HCT116 (cell line): ENCODE results near the gene NUB1. TPM values are rescaled to one million over a fixed set of nuclear protein-coding genes. Genes with fewer than 3 reads are reported as not detected.

Experiments used
- ATAC-seq: fragments of 200-7000 bp; cut with Tn5 transposase; 2 replicates; pipeline ENCODE4 v1.9.1; 2020; ENCODE audit warnings: mild to moderate bottlenecking, moderate library complexity
- BruUV-seq: library from RNA; stranded (reverse); fragments of 400-500 nt; replicated peaks from 2 replicates; lab custom pipeline; 2021; lab: Mats Ljungman, UMichigan
- CTCF ChIA-PET: fragments of 300-600 bp; sonication (Branson Sonifier 250); formaldehyde crosslinking; loops from one replicate; lab custom pipeline; 2021; ENCODE audit warnings: antibody characterized with exemption; lab: Charles Lee
- POLR2A ChIA-PET: fragments of 300-600, 350-600 bp; sonication (Branson Sonifier 250); formaldehyde crosslinking; loops from one replicate; lab custom pipeline; 2021; ENCODE audit warnings: antibody characterized with exemption; lab: Charles Lee
- RAD21 ChIA-PET, 2 experiments: fragments of 300-600 bp; sonication (Branson Sonifier 250); formaldehyde crosslinking; loops; one replicate each; lab custom pipeline; 2023; ENCODE audit warnings: low total read pairs in 2 of 2; ENCODE audit not compliant: uncharacterized antibody in 2 of 2, unreplicated experiment in 2 of 2, low non-redundant PET in 1 of 2; lab: Charles Lee
- DNase-seq: peaks from one replicate; pipeline ENCODE4 v3.0.0-alpha.2; 2010; ENCODE audit warnings: low read depth, low spot score
- H2AFZ ChIP-seq: fragments of 200-600 bp; shearing (Covaris generic), sonication (generic); 2 replicates; pipeline ENCODE4 v1.6.1; 2017; ENCODE audit warnings: low read depth, mixed run types, mixed read lengths, antibody characterized with exemption, low read length; ENCODE audit not compliant: poor library complexity, severe bottlenecking
- H3K27ac ChIP-seq: 2 replicates; pipeline ENCODE4 v1.5.1; 2012; ENCODE audit warnings: low read depth, low read length
- H3K27me3 ChIP-seq: fragments of 200-600 bp; sonication (generic); 2 replicates; pipeline ENCODE4 v1.6.1; 2016; ENCODE audit warnings: mixed run types, low read length, mixed read lengths; ENCODE audit not compliant: insufficient read depth
- H3K36me3 ChIP-seq, 2 experiments: fragments of 200-500 bp in 1 of 2; fragments of 200-600 bp in 1 of 2; sonication (Bioruptor generic) in 1 of 2; sonication (generic) in 1 of 2; 2 replicates each; pipeline versions ENCODE4 v1.5.1 to v1.6.1; 2014 to 2016; ENCODE audit warnings: low read length in 2 of 2, inconsistent platforms in 1 of 2, mixed read lengths in 1 of 2, mixed run types in 1 of 2; ENCODE audit not compliant: insufficient read depth in 2 of 2, control insufficient read depth in 1 of 2
- H3K4me1 ChIP-seq, 2 experiments: fragments of 200-600 bp in 1 of 2; sonication (generic) in 1 of 2; 2 replicates each; pipeline versions ENCODE4 v1.5.1 to v1.6.1; 2012 to 2017; ENCODE audit warnings: low read length in 2 of 2, inconsistent platforms in 1 of 2, mild to moderate bottlenecking in 1 of 2, mixed read lengths in 1 of 2, mixed run types in 1 of 2, moderate library complexity in 1 of 2; ENCODE audit not compliant: insufficient read depth in 2 of 2, control insufficient read depth in 1 of 2
- H3K4me2 ChIP-seq: fragments of 200-600 bp; sonication (generic); 2 replicates; pipeline ENCODE4 v1.6.1; 2017; ENCODE audit warnings: mixed run types, low read length, mixed read lengths
- H3K4me3 ChIP-seq, 2 experiments: fragments of 200-600 bp in 1 of 2; sonication (generic) in 1 of 2; replicated peaks in 1 of 2; 2 replicates each; pipeline ENCODE4 v1.5.1; 2011 to 2016; ENCODE audit warnings: low read length in 2 of 2, control low read depth in 1 of 2, low read depth in 1 of 2, mild to moderate bottlenecking in 1 of 2, mixed read lengths in 1 of 2, mixed run types in 1 of 2
- H3K79me2 ChIP-seq: fragments of 200-600 bp; sonication (generic); 2 replicates; pipeline ENCODE4 v1.6.1; 2017; ENCODE audit warnings: mild to moderate bottlenecking, mixed run types, low read length, moderate library complexity, mixed read lengths; ENCODE audit not compliant: insufficient read depth
- H3K9ac ChIP-seq: fragments of 200-600 bp; sonication (generic); 2 replicates; pipeline ENCODE4 v1.6.1; 2016; ENCODE audit warnings: low read length, mixed read lengths
- H3K9me2 ChIP-seq: fragments of 200-600 bp; sonication (generic), shearing (Covaris generic); 2 replicates; pipeline ENCODE4 v1.6.1; 2017; ENCODE audit warnings: mixed run types, mild to moderate bottlenecking, moderate library complexity; ENCODE audit not compliant: insufficient read depth
- H3K9me3 ChIP-seq, 2 experiments: fragments of 200-500 bp in 1 of 2; fragments of 200-600 bp in 1 of 2; sonication (Bioruptor generic) in 1 of 2; sonication (generic) in 1 of 2; 2 replicates each; pipeline ENCODE4 v1.6.1; 2014 to 2017; ENCODE audit warnings: low read length in 2 of 2, mixed read lengths in 2 of 2, inconsistent platforms in 1 of 2, low read depth in 1 of 2, mild to moderate bottlenecking in 1 of 2, mixed run types in 1 of 2, moderate library complexity in 1 of 2; ENCODE audit not compliant: control insufficient read depth in 1 of 2, insufficient read depth in 1 of 2
- H4K20me1 ChIP-seq: fragments of 200-600 bp; sonication (generic), shearing (Covaris generic); 2 replicates; pipeline ENCODE4 v1.6.1; 2017; ENCODE audit warnings: mixed run types, mild to moderate bottlenecking, moderate library complexity; ENCODE audit not compliant: insufficient read depth
- CBX3 ChIP-seq: IDR thresholded peaks from 2 replicates; pipeline ENCODE4 v1.6.1; 2012; ENCODE audit warnings: low read depth
- CEBPB ChIP-seq: IDR thresholded peaks from 2 replicates; pipeline ENCODE4 v1.6.1; 2012; ENCODE audit warnings: low read depth
- ELF1 ChIP-seq: IDR thresholded peaks from 2 replicates; pipeline ENCODE4 v1.6.1; 2012; ENCODE audit warnings: low read depth, borderline replicate concordance
- EZH2phosphoT487 ChIP-seq: fragments of 200-600 bp; IDR thresholded peaks from 2 replicates; pipeline ENCODE4 v1.6.1; 2018; ENCODE audit warnings: antibody characterized with exemption, borderline replicate concordance
- FOSL1 ChIP-seq: IDR thresholded peaks from 2 replicates; pipeline ENCODE4 v1.6.1; 2012; ENCODE audit warnings: low read depth
- POLR2A ChIP-seq: IDR thresholded peaks from 2 replicates; pipeline ENCODE4 v1.7.0; 2011; ENCODE audit warnings: borderline replicate concordance; ENCODE audit not compliant: insufficient read depth, insufficient read length; ENCODE audit errors: extremely low read depth
- POLR2AphosphoS5 ChIP-seq: IDR thresholded peaks from 2 replicates; pipeline ENCODE4 v1.6.1; 2011; ENCODE audit warnings: mild to moderate bottlenecking, low read depth, low read length, moderate library complexity
- RAD21 ChIP-seq: IDR thresholded peaks from 2 replicates; pipeline ENCODE4 v1.6.1; 2012; ENCODE audit warnings: low read depth, mild to moderate bottlenecking
- SRF ChIP-seq: IDR thresholded peaks from 2 replicates; pipeline ENCODE4 v1.6.1; 2012; ENCODE audit warnings: low read depth
- TCF7L2 ChIP-seq: IDR thresholded peaks from 2 replicates; pipeline ENCODE4 v1.7.0; 2011; ENCODE audit warnings: borderline replicate concordance, inconsistent platforms; ENCODE audit not compliant: insufficient read depth, insufficient read length; ENCODE audit errors: extremely low read depth
- intact Hi-C: fragments of 100-400 bp; cut with micrococcal nuclease; formaldehyde crosslinking; loops from 2 replicates; pipeline ENCODE4 v1.10.0; 2022
- total RNA-seq: library from RNA; stranded (reverse); gene quantifications from one replicate; pipeline ENCODE4 v1.2.1, GENCODE V29; 2021; ENCODE audit not compliant: unreplicated experiment
- TF ChIP-seq, protein P1 (sequence below): IDR thresholded peaks from 2 replicates; pipeline ENCODE4 v1.6.1; 2011; ENCODE audit warnings: mild to moderate bottlenecking, low read length, moderate library complexity; ENCODE audit not compliant: insufficient replicate concordance; ENCODE audit errors: extremely low read depth
- TF ChIP-seq, protein P2 (sequence below): IDR thresholded peaks from 2 replicates; pipeline ENCODE4 v1.6.1; 2012; ENCODE audit warnings: low read depth

NUB1 gene
- total RNA-seq, 1 experiment from 2014 or later, result 44.0 TPM

DNA sequence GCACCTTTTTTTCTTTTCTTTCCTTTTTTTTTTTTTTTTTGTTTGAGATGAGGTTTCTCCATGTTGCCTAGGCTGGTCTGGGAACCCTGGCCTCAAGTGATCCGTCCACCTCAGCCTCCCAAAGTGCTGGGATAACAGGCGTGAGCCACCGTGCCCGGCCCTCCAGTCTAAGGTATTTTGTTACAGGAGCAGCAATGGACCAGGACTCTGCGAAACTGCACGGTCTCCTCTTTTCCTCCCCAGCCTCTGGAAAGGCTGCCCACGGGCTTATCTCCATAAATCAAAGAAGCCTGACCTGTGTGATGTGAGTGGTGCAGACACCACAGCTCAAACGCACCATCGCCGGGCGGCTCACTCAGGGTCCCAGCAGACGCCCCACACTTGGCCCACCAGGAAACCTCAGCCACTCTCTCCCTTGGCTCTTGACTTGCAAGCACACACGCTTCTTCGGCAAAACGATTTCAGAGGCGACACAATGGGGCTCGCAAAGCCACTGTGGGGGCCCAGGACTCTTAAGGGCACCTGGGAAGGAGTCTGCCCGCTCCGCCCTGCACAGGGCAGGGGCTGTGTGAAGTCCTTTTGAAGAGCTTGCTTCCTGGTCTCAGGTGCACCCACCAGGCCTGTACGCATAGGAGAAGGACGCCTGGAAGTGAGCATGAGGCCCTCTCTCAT is 47.6 kb downstream of the NUB1 start:
- TF ChIP-seq ELF1, result no peak
- no peak for TF ChIP-seq RAD21
- no peak for TF ChIP-seq POLR2AphosphoS5
- no peak for TF ChIP-seq EZH2phosphoT487
- no peak for TF ChIP-seq TCF7L2
- Histone ChIP-seq H3K9me3 (no peaks in the 10 kb centered on the region), H2AFZ (no peak overlapping the region), H3K4me3 (no peak overlapping the region), H4K20me1 (no peaks in the 10 kb centered on the region), H3K4me1 (peaks cover 7 to 17% of the 10 kb centered on the region in 2 experiments; a peak in 3 of 4 replicates), H3K4me2 (no peak overlapping the region), H3K36me3 (no peaks in the 10 kb centered on the region), H3K27ac (no peak overlapping the region), H3K9ac (no peak overlapping the region), H3K79me2 (no peaks in the 10 kb centered on the region), H3K9me2 (no peaks in the 10 kb centered on the region), H3K27me3 (no peaks in the 10 kb centered on the region)
- RAD21 ChIA-PET, result no interaction called here
- DNase-seq (no peak), ATAC-seq (no peak)
- POLR2A ChIA-PET, result no interaction called here
- no TSS peak for BruUV-seq
- intact Hi-C loops, result no loop called here
- CTCF ChIA-PET, result no interaction called here

DNA sequence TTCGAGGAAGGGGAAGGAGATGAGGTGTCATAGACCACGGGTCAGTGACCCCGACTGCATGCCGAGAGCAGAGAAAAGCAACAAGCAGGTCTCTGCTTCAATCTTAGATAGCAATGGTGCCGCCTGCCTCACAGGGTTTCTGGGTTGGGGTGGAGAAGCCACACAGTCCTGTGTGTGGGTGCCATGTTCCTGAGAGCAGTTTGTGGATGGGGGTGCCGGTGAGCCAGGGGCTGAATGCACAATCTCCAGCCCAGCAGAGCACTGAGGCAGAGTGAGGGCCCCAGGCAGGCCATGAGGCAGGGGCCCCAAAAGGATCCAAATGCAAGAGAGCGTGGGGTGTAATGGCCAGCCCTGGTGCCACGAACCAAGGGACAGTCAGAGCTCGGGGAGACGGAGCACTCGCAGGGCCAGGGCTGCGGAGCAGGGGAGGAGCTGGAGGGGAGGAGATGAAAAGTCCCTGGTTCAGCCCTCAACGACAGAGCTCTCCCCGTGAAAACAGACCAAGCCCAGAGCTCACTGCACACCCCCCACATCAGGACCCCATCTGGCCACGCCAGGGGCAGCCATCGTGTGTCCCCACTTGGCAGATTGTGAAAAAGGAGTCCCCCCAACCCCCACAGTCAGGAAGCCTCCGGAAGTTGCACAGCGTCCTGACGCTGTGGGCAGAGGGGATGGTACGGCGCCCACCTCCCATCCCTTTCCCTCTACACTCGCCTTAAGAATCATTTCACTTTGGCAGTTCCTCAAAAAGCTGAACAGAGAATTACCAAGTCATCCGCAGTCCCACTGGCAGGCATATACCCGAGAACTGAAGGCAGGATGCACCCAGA is 48.4 kb downstream of the NUB1 start:
- ChIA-PET RAD21 (no interaction called here), CTCF (no interaction called here), POLR2A (no interaction called here)
- DNase-seq (no peak), ATAC-seq (no peak)
- BruUV-seq, result no TSS peak
- Histone ChIP-seq H3K4me1 (peaks cover 7 to 18% of the 10 kb centered on the region in 2 experiments; a peak in 3 of 4 replicates), H3K9ac (no peak overlapping the region), H2AFZ (no peak overlapping the region), H3K9me2 (no peaks in the 10 kb centered on the region), H3K79me2 (no peaks in the 10 kb centered on the region), H3K4me3 (no peak overlapping the region), H3K27ac (no peak overlapping the region), H3K27me3 (no peaks in the 10 kb centered on the region), H3K4me2 (no peak overlapping the region), H4K20me1 (no peaks in the 10 kb centered on the region), H3K9me3 (no peaks in the 10 kb centered on the region), H3K36me3 (no peaks in the 10 kb centered on the region)
- intact Hi-C loops, result no loop called here
- TF ChIP-seq POLR2AphosphoS5 (no peak), TCF7L2 (no peak), SRF (no peak), ELF1 (no peak), FOSL1 (no peak), EZH2phosphoT487 (no peak), CBX3 (no peak), CEBPB (no peak), POLR2A (no peak)
- TF ChIP-seq, protein P1, sequence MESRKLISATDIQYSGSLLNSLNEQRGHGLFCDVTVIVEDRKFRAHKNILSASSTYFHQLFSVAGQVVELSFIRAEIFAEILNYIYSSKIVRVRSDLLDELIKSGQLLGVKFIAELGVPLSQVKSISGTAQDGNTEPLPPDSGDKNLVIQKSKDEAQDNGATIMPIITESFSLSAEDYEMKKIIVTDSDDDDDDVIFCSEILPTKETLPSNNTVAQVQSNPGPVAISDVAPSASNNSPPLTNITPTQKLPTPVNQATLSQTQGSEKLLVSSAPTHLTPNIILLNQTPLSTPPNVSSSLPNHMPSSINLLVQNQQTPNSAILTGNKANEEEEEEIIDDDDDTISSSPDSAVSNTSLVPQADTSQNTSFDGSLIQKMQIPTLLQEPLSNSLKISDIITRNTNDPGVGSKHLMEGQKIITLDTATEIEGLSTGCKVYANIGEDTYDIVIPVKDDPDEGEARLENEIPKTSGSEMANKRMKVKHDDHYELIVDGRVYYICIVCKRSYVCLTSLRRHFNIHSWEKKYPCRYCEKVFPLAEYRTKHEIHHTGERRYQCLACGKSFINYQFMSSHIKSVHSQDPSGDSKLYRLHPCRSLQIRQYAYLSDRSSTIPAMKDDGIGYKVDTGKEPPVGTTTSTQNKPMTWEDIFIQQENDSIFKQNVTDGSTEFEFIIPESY, result no peak
- TF ChIP-seq, protein P2, sequence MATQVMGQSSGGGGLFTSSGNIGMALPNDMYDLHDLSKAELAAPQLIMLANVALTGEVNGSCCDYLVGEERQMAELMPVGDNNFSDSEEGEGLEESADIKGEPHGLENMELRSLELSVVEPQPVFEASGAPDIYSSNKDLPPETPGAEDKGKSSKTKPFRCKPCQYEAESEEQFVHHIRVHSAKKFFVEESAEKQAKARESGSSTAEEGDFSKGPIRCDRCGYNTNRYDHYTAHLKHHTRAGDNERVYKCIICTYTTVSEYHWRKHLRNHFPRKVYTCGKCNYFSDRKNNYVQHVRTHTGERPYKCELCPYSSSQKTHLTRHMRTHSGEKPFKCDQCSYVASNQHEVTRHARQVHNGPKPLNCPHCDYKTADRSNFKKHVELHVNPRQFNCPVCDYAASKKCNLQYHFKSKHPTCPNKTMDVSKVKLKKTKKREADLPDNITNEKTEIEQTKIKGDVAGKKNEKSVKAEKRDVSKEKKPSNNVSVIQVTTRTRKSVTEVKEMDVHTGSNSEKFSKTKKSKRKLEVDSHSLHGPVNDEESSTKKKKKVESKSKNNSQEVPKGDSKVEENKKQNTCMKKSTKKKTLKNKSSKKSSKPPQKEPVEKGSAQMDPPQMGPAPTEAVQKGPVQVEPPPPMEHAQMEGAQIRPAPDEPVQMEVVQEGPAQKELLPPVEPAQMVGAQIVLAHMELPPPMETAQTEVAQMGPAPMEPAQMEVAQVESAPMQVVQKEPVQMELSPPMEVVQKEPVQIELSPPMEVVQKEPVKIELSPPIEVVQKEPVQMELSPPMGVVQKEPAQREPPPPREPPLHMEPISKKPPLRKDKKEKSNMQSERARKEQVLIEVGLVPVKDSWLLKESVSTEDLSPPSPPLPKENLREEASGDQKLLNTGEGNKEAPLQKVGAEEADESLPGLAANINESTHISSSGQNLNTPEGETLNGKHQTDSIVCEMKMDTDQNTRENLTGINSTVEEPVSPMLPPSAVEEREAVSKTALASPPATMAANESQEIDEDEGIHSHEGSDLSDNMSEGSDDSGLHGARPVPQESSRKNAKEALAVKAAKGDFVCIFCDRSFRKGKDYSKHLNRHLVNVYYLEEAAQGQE, result no peak
